NOMO-1 treated with dmso at 0.1 percent for 144 hours (cell line): ENCODE results near the gene ACACA.
"Not testable (repeated sequence)": the region's sequence is repeated elsewhere in the genome, so short reads cannot be mapped to it uniquely, and the experiment has no call there.

Experiments
- DNase-seq: peaks from one replicate; lab custom pipeline; 2025; ENCODE audit not compliant: unreplicated experiment; lab: John Stamatoyannopoulos, UW

Gene ACACA

DNA sequence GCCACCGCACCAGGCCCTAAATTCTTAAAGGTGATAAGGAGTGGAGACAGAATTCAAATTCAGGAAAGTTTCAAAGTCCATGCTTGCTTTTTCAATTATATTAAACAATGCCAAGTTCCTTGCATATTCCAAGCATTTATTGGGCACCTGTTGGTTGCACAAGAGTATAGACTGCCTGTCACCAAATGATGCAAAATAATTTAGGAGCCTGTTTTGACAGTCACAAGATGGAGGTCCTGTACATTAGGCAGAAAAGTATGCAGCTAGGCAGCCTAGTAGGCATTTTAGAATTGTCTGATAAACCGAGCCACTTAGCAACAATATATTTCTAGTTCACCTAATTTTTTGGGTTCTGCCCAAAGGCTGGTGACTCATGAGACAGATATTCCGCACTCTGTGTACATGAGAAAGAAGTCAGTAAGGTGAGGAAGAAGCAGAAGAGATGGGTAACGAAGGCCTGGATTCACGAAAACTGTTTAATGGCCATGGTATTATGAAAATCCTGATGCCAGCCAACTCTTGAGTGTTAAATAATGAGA, 7.3 kb downstream of the ACACA start:
- DNase-seq, result no peak

DNA sequence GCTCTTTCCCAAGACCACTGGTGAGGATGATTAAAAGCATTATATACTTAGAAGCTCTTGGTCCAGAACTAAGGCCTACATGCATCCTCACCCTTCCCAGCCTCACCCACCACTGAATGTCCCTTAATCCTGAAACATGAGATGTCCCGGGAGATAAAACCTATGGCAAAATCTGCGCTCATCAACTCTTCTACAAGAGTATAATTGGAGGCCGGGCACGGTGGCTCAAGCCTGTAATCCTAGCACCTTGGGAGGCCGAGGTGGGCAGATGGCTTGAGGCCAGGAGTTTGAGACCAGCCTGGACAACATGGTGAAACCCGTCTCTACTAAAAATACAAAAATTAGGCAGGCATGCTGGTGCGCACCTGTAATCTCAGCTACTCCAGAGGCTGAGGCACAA, 13.3 kb downstream of the ACACA start:
- no peak for DNase-seq

DNA sequence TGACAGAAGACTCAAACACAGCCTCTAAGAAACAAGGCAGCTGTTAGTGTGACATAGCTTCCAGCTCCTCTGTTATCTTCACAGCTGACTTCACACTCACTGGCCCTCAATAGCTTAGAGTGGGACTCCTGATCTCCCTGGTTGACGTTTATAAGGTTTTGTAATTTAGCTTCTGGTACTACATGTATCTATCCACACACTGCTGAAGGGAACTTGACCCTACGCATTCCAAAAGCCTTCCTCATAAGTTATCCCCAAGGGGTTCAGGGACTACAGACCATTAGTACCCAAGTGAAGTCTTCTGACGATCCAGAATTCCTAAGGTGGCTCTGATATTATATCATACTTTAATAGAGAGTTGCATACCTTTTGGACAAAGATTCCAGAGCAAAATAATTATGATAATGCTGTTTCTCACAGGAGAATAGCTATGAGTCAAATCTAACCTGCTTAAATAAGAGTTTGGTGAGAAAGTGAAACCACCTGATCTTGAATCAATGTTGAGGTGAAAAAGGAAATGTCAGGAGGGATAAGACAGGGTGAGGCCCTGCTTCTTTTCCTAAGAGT, 14.5 kb downstream of the ACACA start:
- DNase-seq, result no peak

DNA sequence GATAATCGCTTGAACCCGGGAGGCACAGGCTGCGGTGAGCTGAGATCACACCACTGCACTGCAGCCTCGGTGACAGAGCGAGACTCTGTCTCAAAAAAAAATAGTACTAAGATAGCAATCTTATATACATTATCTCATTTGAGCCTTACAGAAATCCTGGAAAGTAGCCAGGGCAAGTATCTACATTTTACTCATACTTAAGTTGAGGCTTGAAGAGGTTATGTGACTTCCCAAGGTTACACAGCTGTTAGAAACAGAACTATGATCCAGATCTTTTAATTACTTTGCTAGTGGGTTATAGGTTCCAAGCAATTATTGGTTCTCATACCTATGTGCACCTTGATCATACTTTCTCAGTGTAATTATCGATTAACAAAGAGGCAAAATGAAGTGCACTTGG, 15.5 kb downstream of the ACACA start:
- no peak for DNase-seq

DNA sequence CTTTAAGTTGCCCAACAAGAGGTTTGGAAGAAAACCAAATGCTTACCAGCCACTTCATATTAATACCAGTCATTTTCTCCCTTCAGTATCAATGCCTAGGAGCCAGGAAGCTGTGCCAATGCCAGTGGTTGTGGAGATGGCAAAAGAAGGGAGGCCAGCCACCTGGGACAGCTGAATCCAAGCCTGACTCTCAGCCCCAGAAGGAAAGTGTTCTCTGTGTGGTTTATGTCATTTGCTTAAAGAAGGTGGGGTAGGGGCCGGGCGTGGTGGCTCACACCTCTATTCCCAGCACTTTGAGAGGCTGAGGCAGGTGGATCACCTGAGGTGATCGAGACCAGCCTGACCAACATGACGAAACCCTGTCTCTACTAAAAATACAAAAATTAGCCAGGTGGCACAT, 17.5 kb downstream of the ACACA start:
- DNase-seq, result no peak

DNA sequence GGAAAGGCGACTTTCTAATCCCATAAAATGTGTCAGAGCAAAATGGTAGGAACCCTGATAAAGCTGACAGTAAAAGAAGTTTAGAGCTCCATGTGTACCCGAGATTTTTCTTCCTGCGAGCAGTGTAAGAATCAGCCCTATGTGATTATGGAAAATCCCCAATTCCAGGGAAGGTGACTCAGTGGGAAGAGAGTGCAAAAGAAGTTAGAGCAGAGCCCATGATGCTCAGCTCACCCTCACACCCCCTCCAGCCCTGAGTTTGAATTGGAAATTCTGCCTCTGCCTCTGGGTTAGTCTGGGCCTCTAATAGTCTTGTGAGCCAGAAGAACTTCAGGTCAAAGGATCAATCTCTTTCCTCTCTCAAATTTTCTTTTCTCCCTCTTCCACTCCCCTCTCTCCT, 18.4 kb downstream of the ACACA start:
- no peak for DNase-seq

DNA sequence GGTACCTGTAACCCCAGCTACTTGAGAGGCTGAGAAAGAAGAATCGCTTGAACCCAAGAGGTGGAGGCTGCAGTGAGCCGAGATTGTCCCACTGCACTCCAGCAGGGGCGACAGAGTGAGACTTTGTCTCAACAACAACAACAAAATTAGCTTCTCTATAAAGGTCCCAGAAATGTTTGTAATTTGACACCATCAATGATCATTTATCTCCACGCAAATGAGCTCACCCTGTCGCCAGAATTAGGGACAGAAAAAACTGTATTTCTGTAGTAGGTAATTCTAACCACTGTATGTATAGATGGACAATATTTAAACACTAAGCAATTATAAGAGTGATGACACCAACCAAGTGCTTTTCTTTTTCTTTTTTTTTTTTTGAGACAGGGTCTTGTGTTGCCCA, 20.2 kb downstream of the ACACA start:
- DNase-seq, result no peak

DNA sequence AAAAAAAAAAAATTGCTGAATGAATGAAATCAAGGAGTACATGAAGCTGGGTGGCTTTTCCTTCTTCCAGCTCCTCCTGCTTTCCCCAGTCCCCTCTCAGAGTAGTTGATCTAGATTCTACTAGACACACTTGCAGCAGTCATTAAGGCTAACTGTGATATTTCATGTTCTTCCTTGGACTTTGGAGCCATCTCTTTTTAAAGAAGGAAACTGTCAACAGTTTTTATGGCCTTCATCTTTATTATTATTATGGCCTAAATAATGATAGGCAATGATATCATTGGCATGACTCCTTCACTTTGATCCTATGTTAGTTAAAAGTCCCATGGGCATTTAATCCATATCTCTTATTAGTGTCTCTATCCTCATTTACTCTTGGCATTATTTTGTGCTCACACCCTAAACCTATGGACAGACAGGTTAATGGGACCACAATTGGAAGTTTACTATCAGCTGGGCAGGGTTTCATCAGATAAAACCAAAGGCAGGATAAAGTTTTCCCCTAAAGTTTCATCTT, 21.1 kb downstream of the ACACA start:
- DNase-seq, result no peak

DNA sequence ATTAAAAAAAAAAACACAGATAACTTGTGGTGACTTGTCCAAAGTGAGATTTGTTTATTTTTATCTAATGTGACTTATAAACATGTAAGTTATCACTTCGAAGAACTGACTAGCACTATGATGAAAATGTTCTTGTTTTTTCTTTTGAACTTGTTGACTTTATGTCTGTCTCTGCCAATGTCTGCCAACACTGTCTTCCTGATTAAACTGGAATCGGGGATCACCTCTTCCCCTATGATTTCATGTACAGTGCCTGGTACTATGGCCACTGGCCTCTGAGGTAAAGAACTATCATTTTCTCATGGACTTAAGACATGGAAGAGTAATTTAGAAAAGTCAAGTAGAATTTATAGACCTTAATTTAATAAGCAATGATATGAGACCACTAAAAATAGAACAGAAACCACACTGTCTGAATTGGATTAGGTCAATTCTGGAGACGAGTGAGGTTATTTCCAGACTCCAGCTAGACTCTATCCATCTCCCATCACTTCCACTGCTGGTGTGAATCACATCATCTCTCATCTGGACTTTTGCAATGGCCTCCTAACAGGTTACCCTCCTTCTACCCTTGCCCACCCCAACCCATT, 22.0 kb downstream of the ACACA start:
- no peak for DNase-seq

DNA sequence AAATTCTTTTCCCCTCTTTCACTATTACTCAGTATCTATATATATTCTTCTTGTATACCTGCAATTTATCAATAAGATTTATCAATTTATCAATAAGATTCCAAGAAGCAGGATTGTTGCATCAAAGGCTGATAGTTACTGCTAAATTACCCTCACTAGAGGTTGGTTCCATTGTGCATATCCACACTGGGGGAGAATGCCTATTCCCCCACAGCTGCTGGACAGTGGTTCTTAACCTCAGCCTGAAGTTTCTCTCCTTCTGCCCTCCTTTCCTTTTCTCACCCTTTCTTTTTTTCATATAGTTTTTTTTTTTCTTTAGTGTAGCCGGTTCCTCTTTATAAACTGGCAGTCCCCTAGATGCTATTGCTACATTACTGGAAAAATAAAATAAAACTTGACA, 24.6 kb downstream of the ACACA start:
- DNase-seq, result no peak

DNA sequence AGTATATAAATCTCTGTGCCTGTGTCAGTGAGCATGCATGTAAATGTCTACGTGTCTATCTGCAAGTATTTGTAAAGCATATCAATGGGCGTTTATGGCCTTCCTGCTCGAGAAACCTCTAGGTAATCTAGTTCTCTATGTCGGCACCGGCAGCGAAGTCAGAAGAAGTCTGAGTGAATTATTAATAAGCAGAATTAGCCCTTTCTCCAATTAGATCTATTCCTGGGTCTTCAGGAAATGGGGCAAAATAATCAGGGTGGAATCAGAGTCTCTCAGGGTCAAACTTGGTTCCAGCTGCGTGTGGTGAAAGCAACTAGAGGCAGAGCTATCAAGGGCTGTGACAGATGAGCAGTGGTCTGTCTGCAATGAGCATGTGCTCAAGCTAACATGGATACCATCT, 30.9 kb downstream of the ACACA start, which contains the start of gene C17orf78:
Gene C17orf78 (plus strand): TSS at position 280 of the 400 bp plus-strand sequence. CDS start 108 bp downstream, at position 388.
- no peak for DNase-seq

DNA sequence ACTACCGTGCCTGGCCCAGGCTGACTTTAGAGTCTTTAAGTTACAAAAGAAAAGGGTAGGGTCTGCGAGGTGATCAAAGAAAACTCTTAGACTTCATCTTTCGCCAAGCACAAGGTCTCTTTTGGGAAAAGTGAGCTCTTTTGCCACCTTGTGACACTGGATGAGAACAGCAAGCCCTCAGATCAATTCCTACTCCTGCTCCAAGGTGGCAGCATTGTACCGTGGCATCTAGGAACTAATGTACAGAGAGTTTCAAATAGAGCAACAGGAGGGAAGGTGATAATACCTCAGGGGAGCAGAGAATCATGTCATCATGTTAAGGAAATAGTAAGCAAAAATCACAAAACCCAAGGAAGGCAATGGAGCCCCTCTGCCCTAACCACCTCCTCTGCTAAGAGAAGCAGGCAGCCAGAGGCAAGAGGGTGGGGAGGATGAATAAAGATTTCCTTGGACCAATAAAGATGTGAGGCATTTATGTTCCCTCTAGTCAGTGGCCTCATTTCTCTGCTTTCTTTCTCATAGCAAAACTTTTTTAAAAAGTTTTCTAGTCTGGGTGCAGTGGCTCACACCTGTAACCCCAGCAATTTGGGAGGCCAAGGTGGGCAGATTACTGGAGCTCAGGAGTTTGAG, 33.0 kb downstream of the ACACA start:
- DNase-seq, result peak; percentile 53

DNA sequence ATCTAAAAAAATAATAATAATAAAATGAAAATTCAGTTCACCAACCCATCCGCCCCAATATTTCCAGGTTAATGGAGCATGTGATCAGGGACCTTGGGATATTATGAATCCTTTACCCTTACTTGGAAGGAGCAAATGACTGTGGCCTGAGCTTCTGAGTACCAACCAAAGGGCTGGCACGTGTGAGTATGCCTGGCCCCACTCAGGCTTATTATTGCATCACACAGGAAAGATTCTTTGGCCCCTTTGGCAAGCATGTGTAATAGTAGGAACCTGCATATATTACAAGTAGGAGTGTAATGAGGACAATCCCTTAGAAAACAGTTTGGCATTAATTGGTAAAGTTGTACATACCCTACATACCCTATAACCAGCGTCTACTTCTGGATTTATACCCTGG, 38.1 kb downstream of the ACACA start:
- DNase-seq, result peak; percentile 20

DNA sequence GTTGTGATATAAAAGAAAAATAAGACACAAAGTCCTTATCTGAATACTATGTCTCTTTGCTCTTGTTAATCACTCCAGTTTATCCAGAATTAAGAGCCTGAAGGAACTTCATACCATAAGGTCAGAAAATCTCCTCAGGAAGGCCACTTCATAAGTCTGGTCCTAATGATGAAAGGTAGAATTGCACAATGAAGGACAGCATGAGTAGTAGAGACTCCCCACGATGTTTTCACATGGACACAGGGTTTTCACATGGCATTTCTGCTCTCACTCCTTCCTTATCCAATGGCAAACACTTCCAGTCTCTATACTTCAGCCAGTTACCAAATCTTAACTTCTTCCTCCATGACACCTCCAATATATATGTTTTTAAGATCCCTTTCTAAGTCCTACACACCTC, 41.0 kb downstream of the ACACA start:
- DNase-seq, result no peak

DNA sequence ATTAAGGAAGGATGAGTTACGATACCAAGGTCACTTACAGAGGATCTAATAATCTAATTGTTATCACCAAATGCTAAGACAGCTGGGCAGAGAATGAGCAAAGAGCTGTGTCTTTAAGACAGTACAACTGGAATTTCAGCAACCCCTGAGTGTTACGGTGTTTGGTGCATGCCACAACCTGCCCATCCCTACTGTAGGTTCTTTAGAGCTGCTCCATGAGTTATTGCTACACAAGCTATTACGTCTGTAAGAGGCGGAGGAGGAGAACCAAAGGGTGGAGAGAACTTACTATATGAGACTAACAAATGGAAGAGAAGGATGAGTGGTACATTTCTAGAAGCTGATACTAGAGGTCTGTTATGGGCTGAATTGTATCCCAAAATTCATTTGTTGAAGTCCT, 45.1 kb downstream of the ACACA start:
- peak; percentile 23 for DNase-seq

DNA sequence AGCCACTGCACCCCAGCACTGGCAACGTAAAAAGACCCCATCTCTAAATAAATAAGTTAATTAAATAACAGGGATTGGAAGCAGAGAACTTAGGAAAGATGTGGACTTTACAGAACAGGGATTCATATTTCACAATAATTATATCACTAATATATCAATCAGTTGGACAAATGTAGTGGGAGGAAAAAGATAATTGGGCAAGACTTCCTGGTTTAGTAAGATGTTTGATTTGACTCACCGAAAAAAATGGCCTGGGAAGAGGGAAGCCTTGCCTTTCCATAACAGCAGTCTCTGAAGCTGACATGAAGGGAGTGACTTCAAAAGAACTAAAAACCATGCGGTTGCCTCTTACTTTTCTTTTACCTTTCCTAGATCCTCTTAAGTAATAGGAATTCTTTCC, 46.0 kb downstream of the ACACA start:
- DNase-seq, result no peak

DNA sequence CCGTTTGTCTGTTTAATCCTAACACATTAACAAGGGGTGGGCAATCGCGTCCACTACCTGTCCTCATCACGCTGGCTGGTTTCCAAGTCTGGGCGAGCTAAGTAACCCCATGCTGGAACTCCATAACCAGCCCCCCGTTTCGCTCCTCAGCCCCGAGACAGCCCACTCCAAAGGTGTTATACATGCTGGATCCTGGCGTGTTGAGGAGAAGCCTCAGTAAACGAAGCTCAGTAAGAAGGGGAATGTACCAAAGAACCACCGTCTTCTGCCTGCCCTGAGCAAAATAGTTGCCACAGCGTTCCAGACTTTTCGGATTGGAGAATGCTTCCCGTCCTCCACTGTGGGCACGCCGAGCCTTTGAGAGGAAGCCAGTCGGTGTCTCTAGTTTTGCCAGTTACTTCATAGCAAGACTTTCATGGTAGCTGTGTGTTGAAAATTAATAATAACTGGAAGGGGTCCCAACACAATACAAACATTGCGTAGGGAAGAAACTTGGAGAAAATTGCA, 46.9 kb downstream of the ACACA start:
- no peak for DNase-seq

DNA sequence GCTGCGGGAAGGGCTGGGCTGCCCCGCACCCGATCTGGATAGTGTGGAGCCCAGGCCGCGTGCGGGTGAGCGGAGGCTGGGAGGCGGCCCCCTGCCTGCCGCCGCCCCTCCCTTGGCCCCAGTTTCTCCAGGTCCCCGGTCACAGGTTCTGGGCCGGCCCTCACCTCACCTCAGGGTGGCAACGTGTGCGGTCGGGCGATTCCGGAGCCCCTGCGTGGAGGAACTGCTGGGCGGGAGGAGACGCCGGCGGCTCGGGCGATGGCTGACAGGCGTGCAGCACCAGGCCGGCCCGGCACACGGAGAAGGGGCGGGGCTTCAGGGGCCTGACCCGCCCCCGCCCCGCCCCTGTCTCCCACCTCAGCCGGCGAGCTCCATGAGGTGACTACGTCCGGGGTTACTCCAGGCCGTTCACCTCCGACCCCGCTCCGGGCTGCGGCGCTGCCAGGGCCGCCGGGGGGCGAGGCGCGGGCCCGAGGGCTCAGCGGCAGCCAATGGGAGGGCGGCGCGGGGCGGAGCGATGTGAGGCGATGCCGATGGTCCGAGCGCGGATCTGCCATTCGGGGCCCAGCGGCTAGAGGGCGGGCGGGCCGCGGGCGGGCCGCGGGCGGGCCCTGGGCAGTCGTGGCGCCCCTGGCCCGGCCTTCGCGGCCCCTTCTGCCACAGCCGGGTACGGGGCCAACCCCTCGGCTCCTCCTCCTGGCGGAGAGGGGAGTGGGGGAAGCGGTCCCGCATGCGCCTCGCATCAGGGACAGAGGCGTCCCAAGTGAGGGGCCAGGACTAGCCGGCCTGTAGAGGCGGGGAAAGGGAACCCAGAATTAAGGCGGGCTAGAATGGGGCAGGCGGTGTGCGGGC, 47.6 kb downstream of the ACACA start:
- DNase-seq, result peak; percentile 96

DNA sequence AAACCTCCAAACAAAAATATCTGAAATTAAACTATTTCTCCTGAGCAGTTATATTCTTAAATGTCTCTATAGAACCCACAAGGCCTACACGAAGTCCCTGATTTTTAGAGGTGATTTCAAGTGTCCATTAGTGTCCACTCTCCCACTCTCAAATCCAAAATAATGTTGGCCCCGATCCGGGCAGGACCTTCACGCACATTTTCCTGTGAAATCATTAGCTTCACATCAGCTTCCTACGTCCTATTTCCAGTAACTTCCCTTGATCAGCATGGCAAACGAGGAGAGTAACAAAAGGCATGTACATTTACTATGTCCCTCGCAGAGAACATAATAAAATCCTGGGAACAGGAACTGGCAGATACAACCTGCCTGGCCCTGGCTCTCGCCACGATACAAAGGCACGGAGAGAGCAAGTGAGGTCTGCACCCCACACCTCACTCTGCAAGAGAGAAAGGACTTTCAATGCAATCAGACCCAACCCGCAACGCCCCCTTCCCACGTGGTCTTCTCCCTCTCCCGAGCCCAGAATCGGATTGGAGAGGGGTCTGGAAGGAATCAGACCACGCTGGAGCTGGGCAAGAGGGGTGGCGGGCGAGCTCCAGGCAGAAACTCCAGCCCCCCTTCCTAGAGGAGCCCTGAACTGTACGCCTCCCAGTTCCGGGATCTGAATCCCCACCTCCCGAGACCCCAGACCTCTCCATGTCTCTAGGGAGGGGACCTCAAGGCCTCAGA, 48.4 kb downstream of the ACACA start:
- DNase-seq, result no peak

DNA sequence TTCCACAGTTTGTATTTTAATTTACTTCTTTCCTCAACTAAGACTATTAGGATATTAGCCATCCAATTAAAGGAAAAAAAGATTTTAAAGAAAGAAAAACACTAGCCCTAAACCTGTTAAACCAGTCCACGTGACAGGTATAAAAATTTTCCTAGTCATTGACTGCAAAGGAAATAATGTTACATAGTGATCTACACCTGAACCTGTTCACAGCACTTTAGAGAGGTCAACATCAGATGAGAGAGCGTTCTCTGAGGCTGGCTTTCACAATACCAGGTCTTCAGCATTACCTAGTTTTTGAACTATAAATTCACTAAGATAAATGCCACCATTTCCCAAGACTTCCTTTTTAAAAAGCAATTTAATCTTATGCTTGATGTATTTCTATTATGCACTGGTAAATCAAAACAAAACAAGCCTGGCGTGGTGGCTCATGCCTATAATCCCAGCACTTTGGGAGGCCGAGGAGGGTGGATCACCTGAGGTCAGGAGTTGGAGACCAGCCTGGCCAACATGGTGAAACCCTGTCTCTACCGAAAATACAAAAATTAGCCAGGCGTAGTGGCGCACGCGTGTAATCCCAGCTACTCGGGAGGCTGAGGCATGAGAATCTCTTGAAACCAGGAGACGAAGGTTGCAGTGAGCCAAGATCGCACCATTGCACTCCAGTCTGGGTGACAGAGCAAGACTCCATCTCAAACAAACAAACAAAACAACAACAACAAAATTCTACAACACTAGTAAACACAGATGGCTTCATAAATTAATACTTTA, 49.7 kb downstream of the ACACA start:
- DNase-seq, result not testable (repeated sequence)
